NCI-H2081 treated with DMSO at 0.1 percent for 48 hours (cell line): ENCODE data around the gene TINAGL1.

Experiments used
- DNase-seq: peaks from one replicate; lab custom pipeline; 2025; lab: John Stamatoyannopoulos, UW

Gene TINAGL1

DNA sequence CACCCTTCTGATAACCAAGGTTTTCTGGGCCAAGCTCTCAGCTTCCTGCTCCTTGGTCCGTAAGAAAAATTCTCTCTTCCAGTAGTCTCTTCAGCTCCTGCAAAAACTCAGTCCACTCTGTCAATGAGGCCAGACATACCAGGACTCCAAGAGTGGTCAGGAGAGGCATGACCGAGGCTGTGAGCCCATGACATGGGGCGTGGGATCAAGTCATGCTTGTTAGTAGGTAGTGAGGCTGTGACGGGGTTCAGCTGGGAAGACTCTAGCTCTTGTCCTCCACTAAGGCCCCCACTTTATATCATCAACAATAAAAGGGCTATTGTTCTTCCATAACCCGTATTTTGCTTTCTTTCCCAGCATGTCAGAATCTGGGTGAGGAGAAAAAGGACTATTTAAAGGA lies 31.0 kb downstream of the TINAGL1 start:
- DNase-seq = no peak

DNA sequence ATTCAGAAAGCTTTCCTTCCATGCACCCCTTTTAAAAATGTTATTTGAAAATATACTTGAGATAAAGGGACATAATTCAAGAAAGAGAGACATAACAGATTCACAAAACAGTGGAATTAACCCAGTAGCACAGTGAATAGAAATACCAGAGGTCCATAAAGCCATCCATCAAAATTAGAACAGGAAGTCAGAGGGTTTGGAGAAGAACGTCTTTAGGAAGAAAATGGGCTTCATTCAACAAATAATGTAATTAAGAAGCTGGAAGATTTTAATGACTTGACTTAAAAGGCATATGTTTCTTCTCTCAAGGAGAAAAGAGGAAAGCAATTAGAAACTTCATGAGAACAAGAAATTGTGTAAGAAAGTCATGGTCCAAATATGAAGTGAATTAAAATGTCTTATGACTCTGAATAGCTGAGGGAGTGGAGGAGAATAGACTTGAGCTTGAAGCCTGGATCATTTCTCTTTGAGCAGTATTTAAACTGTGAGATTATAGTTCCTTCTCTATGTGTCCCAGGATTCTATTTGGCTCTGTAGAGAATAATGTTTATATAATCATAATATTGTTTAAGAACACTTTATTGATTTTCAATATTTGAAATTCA lies 33.3 kb downstream of the TINAGL1 start:
- no peak for DNase-seq

DNA sequence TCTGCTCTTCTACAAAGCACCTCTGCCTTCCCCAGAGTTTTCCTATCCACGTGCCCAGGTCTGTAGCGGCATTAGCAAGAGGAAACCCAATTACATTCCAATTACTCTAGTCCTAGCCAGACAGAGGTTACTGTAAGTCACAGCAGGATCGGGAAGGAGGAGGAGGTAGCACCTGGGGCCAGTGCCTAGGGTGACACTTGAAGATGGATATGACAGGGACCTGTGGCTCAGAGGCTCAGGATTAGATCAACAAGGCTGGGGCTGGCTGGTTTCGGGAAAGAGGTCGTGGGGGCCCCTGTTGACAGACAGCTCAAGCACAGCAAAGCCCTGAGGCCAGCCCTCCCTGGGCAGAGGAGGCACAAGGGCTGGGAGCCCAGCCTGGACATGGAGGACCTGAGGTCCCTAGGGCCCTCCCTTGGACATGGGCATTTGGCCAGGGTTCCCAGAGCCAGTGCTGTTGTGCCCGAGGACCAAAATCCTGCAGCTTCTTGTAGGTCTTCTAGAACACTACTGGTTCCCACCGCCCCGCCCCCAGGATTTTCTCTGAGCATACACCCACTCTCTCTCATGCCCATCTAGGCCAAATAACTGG lies 38.2 kb downstream of the TINAGL1 start:
- DNase-seq = no peak

DNA sequence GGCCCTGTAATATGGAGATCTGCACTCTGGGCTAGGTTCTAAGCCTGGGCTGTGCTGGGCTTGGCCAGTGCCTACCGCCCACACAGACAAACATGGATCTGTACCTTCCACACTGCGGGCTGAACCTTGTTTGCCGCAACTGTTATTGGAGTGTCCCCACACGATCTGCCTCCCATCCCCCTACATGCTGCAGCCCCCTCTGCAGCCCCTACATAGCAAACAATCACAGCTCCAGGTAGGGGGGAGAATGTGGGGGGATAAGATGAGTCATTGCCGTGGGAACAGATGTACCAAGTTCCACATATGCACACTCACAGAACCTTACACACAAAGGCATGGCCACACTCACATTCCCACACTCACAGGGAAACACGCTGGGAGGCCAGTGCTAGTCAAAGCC lies 39.1 kb downstream of the TINAGL1 start:
- no peak for DNase-seq

DNA sequence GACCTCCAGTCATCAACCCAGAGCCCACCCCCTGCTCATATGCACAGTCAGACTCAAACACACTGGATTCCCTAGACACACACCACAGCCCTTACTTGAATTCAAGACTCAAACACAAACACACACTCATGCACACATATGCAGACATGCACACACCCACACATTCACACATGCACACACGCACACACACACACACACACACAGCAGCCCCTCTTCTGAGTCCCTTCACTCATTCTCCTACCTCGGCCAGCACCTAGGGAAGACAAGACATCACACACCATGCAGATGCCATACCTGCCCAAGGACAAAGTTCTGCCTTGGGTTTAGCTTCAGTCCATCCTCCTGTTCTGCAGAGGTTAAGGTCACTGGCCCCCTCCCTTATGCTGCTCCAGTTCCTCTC lies 39.6 kb downstream of the TINAGL1 start:
- no peak for DNase-seq

DNA sequence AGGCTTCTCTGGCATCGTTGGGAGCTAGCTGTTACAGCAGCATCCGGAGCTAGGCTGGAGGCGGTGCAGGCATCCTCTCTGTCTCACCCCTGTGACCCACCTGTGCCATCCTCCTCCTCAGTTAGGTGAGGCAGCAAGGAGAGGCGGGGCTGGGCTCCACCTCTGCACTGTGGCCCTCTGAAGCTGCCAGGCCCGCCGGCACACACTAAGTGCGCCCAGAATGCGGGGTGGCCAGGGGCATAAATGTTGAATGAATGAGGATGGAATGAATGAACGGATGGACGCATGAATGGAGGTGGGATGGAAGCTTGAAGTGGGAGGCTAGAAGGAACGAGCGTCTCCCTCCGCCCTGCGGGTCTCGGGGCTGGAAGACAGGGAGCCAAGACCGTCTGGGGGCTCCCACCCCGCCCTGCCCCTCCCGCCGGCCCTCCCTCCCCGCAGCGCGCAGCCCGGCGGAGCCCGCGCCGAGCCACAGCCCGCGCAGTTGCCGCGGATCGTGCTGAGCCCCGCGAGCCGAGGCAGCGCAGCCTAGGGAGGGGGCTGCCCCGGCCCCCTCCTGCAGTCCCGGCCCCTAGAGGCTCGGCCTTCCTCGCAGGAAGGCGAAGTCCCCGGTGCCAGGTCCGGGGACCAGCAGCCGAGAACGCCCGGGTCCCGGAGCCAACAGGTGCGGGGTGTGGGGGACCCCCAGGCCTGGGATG lies 41.1 kb downstream of the TINAGL1 start, which contains the start of gene HCRTR1:
TSS of gene HCRTR1 (plus strand) at position 472 of the 698 bp plus-strand sequence. CDS start 1,504 bp downstream, outside the sequence.
- DNase-seq = no peak

DNA sequence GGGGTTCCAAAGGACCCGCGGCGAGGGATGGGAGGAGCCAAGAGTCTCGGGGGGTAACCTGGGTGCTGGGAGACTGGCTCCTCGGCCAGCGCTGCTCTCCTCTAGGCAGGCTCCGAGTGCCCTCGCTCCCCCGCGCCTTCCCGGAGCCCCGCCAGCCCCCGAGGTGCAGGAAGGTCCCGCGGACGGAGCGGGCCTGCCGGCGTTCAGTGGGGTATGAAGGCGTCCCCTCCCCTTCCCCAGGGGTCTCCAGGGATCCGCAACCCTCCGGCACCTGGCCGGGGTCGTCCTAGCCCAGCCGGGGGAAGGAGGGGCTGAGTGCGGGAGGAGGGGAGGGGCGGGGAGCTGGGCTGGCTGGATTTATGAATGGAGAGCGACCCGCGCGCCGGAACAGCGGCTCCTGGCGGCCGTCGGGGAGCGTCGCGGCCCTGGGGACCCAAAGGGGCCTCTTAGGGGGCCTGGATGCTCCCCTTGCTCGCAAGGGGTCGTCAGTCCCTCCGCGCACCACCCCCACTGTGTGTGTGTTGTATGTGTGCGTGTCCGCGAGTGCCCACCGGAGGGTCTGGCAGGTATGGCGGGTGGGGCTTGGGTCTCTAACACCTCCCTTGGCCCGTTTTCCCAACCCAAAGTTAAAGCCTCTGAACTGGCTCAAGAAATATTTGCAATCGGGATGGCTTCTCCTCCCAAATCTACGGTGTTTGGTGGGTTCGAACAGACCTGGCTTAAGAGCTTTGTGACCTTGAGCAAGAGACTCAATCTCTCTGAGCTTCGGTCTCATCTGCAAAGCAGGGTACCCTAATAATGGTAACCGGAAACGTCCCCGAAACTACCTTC lies 41.8 kb downstream of the TINAGL1 start:
- no peak for DNase-seq

DNA sequence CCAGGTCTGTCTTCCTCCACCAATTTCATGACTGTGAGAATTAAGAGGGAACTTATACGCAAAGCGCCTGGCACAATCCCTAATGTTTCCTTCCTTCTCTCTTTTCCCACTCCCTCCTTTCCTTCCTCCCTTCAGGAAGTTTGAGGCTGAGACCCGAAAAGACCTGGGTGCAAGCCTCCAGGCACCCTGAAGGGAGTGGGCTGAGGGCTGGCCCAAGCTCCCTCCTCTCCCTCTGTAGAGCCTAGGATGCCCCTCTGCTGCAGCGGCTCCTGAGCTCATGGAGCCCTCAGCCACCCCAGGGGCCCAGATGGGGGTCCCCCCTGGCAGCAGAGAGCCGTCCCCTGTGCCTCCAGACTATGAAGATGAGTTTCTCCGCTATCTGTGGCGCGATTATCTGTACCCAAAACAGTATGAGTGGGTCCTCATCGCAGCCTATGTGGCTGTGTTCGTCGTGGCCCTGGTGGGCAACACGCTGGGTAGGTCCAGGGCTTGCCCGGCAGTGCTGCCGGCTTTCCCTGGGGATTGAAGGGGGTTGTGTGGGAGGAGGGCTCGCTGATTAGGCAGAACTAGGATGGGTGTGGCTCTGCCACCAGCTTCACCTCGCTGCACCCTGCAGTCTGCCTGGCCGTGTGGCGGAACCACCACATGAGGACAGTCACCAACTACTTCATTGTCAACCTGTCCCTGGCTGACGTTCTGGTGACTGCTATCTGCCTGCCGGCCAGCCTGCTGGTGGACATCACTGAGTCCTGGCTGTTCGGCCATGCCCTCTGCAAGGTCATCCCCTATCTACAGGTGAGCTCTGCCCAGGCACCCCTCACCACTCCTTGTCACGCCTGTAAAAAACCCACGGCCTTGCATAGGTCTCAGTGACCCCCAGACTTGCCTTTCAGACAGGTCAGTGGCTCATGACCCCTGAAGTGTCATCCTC lies 42.9 kb downstream of the TINAGL1 start:
- no peak for DNase-seq

DNA sequence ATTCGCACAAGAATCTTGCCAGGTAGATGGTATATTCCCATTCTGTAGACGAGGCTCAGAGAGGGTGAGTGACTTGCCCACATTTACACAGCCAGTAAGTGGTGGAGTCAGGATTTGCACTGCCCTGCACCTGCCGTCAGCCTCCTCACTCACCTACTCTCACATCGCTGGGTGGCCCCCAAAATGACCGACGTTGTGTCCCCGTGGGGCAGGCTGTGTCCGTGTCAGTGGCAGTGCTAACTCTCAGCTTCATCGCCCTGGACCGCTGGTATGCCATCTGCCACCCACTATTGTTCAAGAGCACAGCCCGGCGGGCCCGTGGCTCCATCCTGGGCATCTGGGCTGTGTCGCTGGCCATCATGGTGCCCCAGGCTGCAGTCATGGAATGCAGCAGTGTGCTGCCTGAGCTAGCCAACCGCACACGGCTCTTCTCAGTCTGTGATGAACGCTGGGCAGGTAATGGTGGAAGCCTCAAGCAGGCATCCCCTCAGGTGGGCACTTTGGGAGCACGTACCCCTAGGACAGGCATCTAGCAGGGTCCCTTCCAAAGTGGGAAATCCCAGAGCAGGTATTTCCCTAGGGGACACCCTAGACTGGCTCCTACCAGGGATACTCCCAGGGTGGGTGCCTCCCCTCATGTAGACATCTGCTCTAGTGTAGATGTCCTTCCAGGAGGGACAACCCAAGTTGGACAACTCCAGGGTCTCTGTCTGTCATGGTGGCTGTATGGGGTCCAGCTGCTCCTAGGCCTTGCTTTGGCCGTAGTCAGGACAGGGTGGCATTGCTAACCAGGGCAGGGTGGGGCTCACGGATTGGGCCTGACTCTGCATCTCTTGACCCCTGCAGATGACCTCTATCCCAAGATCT lies 44.5 kb downstream of the TINAGL1 start:
- no peak for DNase-seq

DNA sequence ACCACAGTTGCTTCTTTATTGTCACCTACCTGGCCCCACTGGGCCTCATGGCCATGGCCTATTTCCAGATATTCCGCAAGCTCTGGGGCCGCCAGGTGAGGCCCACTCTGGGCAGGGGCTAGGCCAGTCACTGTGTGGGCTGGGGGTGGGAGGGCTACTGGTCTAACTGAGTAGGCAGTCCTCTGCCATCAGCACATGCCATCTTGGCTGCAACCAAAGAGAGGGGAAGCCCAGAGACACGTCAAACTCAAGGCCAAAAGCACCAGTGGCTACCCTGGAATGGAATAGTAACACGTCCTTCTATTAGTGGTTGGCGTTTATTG lies 45.1 kb downstream of the TINAGL1 start:
- DNase-seq = no peak

DNA sequence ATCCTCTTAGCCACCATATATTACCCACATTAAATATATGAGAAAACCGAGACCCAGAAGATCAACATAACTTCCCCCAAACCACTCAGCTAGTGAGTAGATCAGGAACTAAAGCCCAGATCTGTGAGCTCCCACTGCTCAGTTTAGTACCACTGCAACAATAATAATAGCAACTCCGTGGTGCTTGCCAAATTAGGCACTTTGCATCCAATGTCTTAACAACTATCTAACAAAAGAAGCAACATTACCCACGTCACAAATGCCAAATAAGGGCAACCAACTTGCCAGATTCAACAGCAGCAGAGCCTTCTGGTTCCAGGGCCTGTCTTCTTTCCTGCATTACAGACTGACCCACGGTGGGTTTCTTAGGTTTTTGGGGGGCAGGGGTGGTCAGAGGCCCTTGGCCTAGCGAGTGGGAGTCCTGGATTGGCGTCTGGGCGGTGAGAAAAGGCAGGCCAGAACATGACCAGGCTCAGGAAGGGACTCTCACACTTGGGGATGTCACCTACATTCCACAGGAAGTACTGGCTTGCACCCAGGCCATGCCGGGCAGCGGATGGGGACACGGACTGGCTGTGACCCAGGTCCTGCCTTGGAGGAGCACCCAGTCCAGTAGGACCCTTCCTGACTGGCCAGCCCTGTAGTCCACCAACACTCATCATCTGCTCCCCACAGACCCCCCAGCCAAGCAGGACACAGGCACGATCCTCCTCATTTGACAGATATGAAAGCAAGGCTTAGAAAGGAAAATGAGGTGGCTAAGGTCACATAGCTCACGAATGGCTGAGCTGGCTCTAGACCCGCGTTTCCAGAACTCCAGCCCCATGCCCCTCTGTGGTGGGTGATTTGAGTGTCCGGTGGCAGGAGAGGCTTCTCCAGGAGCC lies 45.8 kb downstream of the TINAGL1 start:
- no peak for DNase-seq

DNA sequence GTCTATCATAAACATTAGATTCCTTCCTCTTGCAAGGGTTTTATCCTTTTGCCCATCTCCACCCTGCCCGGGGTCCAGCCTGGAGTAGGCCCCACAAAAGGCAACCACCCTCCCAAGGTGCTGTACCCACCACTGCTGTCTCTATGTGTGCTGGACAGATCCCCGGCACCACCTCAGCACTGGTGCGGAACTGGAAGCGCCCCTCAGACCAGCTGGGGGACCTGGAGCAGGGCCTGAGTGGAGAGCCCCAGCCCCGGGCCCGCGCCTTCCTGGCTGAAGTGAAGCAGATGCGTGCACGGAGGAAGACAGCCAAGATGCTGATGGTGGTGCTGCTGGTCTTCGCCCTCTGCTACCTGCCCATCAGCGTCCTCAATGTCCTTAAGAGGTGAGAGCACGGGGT lies 47.0 kb downstream of the TINAGL1 start:
- DNase-seq = no peak

DNA sequence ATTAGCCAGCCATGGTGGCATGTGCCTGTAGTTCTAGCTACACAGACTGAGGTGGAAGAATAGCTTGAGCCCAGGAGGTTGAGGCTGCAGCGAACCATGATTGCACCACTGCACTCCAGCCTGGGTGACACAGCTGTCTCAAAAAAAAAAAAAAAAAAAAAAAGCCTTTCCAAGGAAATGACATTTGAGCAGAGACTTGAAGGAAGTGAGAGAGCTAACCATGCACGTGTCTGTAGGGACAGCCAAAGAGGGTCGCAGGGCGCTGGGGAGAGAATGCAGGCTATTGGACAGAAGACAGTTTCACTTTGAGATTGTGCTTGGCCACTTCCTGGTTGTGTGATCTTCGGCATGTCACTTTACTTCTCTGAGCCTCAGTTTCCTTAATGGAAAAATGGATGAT lies 48.0 kb downstream of the TINAGL1 start:
- no peak for DNase-seq

DNA sequence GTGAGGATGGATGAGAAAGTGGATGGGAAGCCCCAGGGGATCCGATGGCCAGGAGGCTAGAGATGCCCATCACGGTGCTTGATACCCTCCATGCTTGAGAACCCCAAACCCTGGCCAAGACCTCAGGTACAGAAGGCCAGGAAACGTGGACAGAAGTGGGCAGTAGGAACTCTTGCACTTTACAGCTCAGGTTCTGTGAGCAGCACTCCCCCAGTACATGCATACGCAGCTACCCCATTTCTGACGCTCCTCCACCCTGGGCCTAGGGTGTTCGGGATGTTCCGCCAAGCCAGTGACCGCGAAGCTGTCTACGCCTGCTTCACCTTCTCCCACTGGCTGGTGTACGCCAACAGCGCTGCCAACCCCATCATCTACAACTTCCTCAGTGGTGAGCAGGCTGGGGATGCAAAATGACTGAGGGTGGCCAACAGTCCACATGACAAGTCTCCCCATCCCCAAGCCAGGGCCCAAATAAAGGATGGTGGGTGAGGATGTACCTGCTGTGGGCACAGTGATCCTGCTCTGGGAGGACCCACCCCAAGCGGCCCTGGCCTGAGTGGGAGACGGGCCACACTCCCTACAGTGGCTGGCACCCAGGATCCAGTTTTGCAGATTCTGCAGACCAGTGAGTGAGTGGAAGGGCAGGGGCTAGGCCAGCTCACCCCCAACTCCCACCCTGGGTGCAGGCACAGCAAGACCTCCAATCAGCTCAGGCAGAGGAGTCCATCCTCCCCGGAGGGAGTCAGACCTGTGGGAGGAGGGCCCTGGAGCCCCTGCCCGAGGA lies 48.6 kb downstream of the TINAGL1 start:
- no peak for DNase-seq

DNA sequence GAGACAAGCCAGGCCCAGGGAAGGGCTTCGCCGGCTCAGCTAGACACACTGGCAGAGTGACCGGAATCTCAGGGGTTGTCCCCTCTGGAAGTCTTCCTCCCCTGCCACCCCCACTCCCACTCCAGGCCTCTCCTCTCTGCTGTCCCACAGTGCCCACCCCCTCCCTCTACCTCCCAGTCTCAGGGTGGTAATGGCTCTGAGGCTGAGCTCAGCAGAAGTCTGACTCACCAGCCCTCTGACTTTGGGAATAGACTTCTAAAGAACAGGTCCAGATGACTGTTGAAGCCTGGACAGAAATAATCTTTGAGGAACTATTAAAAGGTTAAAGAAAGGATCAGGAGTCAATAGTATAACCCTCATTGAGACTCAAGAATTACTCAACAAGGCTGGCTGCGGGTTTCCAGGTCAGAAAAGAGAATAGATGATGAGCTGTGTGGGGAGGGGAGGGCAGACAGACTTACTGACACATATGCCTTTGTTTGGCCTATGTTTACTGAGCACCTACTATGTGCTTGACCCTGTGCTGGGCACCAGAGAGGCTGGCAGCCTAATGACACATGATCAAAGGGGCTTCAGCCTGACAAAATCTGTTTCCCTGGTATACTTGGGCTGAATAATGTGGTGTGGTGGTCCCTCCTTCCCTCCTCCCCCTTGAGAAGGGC lies 49.4 kb downstream of the TINAGL1 start:
- no peak for DNase-seq

DNA sequence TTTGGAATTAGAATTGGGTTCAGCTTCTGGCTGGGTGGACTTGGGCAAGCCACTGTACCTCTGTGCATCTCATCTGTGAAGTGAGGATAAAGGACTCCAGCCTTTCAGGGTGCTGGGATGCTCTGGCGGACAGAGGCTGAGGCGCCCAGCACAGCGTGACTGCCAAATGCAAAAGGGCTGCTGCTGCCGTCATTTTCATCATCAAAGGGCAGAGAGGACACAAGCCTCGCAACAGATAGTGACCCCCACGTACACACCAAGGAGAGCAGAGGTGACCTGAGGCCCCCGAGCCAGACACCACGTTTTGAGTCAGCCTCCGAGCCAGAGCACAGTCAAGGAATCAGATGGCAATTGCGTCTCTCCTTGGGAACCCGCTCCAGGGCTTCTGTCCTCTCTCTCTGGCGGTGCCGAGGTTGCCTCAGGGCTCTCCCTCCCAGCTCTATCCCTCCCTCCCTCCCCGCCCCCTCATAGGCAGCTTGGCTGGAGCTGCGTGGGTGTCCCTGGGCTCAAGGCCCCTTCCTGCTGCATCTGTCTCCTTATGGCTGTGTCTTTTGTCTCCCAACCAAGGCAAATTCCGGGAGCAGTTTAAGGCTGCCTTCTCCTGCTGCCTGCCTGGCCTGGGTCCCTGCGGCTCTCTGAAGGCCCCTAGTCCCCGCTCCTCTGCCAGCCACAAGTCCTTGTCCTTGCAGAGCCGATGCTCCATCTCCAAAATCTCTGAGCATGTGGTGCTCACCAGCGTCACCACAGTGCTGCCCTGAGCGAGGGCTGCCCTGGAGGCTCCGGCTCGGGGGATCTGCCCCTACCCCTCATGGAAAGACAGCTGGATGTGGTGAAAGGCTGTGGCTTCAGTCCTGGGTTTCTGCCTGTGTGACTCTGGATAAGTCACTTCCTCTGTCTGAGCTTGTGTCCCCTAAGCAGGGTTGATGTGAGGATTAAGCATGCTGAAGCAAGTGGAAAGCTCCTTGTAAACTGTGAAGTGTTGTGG lies 50.2 kb downstream of the TINAGL1 start:
- DNase-seq = no peak

DNA sequence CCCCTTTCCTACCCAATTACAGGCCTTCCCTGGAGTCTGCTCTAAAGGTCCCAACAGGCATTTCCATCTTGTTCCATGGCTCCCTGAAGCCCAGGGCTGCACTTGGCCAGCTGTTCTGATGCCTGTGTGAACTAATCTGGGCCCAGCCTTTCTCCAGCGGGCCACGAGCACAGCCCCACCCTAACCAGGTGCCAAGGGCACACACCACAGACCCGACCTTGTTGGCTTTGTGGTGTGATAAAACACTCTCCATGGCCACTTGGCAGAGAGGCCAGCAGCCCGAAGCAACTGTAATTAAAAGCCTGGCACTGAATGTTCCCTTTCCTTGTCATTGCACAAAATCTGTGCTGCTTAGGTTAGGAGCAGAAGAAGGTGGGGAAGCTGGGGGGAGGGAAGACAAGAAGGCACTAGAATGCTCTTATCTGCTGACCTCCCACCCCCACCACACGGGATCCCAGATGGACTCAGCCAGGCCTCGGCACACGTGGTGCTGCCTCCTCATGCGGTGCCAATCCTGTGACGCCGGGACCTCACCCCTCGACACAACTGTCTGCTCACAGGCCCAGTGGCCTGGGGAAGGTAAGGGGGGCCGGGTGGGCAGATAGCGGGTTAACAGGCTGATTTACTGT lies 51.1 kb downstream of the TINAGL1 start:
- no peak for DNase-seq
